Inflammatory macrophage treated with lipopolysaccharide for 1 hour (primary cell): ENCODE measurements around the gene DIAPH1.

Experiments used
- DNase-seq, 2 donors: peaks; one replicate each; pipeline ENCODE4 v3.0.0-alpha.2; 2020 to 2022

The DIAPH1 gene

DNA sequence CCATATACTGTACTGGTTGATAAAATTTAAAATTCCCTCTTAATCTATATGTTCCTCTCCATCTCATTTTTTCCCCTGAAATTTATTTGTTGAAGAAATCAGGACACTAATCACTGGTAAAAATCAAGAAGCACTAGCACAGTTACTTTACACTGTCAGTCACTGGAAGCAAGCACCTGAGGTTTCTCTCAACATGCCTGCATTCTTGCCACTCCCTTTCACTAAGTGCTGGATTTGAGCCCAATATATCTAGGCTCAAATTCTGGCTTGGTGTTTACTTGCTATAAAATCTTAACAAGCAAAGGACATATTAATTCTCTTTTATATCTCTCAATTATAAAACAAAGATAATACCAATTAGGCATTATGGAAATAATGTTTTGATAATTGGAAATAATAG, 58.6 kb downstream of the DIAPH1 start:
- no peak for DNase-seq

DNA sequence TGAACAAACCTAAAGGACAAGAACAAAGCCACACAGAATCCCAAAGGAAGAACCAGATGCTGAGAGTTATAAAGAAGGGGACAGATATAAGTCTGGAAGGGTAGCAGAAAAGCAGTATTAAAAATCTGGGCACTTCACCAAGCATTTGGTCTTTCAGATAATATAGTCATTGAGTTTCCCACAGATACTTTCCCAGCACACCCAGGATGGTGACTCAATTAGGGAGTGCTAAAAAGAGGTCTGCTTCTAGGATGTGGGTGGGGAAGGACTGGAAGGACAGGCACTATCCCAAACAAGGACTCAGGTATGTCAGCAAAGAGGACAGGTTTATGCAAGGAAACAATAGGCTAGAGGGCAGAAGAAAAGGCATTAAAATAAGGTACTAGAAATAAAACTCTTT, 59.3 kb downstream of the DIAPH1 start:
- DNase-seq = no peak

DNA sequence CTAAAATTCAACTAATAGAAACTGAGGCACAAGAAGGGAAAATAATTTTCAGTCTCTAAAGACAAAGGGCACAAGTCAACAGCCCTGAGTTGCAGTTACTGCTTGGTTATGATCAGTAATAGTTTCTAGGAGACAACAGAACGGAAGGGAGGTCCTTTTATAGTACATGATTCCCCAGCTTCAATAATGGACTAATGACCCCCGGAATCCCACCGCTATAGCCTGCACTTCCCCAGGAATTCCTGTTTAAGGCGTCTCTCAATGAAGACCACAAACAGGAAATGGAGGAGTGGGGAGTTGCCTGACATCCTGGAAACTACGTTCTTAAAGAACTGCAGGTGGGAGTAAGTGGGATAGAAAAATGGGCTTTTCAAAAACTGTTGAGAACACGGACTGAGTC, 60.6 kb downstream of the DIAPH1 start:
- no peak for DNase-seq

DNA sequence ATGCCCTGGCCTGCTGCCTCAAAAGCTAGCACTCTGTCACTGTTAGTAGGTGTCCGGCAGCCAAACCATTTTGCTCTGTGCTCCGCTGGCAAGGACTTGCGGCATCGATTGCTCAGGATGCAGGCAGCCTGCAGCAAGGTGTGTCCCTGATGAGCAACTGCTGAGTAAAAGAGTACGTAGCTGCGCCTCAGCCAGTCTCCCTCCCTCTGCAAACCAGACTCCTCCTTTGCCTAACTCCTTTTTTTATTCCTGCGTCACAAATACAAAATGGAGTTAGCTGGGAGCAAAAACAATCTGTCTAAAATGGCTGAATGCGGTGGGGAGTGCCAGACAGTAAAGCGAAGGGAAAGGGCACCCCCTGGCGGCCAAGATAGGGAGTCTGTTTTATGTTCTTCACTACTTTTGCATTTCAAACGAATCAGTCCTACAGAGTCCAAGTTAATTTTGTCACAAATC, 61.1 kb downstream of the DIAPH1 start:
- peak; percentile 39 to 80 for DNase-seq

DNA sequence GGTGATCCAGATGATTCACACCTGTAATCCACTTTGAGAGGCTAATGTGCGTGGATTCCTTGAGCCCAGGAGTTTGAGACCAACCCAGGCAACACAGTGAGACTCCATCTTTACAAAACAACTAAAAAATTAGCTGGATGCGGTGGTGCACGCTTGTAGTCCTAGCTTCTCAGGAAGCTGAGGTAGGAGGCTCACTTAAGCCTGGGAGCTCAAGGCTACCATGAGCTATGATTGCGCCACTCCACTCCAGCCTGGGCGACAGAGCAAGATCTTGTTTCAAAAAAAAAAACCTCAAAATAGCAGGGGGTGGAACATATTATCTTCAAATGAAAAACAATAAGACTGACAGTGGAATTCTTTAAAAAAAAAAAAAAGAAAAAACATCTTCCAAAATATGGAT, 70.9 kb downstream of the DIAPH1 start:
- DNase-seq = no peak

DNA sequence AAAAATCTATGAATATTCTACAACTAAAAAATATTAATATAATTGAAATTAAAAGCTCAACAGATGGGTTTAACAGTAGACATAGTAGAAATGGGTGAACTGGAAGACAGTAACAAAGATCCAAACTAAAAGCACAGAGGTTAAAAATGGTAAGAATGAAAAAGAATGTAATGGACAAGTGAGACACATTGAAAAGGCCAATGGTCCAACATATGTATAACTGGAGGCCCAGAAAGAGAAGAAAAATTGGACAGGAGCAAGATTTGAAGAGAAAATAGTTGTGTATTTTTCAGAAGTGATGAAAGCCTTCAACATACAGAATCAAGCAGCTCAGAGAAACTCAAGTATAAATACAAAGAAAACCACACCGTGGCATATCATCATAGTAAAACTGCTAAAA, 71.3 kb downstream of the DIAPH1 start:
- DNase-seq = no peak

DNA sequence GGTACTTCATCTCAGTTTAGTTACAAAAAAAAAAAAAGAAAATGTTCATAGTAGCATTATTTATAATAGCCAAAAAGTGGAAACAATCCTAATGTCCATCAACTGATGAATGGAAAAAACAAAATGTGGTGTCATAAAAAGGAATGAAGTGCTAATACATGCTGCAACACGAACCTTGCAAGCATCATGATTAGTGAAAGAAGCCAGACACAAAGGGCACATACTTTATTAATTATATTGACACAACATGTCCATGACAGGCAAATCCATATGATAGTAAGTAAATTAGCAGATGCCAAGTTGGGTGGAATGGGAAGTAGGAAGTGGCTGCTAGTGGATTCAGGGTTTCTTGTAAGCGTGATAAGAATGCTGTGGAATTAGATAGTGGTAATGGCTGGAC, 75.7 kb downstream of the DIAPH1 start:
- DNase-seq = no peak

DNA sequence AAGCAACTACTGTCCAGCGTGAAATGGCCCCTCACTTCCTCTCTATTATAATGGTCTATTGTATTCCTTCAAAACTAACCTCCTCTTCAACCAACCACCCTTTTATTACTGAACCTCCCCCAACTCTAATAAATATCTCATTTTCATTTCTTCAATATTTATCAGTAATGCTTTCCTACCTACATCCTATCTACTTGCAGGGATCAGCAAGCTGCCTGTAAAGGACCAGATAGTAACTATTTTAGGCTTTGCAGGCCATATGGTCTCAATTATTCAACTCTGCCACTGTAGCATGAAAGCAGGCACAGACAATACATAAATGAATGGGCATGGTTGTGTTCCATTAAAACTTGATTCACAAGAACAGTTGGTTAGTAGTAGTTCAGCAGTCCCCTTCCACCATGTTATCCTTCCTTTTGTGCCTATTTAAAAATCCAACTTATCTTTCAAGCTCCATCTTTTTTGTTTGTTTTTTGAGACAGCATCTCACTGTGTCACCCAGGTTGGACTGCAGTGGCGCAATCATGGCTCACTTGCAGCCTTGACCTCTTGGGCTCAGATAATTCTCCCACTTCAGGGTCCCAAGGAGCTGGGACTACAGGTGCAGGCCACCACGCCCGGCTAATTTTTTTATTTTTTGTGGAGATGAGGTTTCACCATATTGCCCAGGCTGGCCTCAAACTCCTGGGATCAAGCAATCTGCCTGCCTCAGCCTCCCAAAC, 84.1 kb downstream of the DIAPH1 start:
- DNase-seq = no peak

DNA sequence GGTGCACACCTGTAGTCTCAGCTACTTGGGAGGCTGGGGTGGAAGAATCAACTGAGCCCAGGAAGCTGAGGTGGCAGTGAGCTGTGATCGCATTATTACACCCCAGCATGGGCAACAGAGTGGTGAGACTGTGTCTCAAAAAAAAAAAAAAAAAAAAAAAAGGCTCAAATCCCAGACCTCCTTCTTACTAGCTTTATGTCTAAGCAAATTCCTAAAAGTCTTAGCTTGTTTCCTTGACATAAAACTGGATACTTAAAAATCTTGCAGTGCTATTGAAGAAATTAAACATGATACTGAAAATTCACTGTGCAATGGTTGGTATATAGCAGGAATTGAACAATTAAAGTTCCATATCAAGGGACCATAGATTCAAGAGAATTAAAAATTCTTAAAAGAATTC, 84.9 kb downstream of the DIAPH1 start:
- DNase-seq = no peak

DNA sequence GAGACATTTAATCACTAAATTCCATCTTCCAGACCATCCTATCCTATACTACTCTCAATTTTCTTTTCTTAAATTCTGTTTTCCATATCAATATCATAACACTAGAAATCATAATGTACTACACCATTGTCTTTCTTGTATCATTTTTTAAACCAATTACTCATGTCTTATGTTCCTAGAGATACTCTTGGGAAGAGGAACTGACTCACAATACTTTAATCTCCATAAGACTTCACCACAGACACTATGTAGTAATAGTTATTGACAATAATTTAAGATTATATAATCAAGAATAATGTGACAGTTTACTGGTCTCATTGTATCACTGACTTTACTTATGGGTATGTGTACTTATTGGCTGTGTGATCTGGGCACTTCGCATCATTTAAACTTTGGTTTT, 86.1 kb downstream of the DIAPH1 start:
- DNase-seq = no peak

DNA sequence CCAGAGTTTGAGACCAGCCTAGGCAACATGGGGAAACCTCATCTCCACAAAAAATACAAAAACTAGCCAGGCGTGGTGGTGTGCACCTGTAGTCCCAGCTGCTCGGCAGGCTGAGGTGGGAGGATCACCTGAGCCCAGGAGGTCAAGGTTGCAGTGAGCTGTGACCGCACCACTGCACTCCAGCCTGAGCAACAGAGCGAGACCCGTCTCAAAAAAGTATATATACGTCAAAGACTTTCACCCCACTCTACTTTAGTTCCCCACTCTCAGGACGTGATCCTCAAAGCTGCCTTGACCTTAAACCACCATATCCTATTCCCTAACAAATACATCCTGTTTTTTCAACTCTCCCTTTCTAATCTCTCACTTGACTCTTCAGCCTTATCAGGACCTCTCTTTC, 88.9 kb downstream of the DIAPH1 start:
- DNase-seq = no peak

DNA sequence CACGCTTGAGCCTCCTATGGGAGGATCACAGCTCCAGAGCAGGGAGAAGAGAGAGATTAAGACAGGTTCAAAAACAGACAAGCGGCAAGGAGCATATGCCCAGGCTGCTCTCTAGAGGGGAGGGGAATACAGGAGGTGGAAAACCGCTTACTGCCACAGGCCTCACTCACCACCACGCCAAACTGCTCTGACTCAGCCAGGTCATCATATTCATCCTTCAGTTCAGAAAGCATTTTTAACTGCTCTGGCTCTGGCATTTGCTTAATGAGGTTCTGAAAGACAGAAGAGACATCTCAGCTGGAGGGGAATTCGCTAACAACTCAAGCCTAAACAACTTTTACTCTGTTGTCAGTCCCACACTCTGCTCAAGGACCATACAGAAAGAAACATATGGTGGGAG, 89.8 kb downstream of the DIAPH1 start:
- no peak for DNase-seq

DNA sequence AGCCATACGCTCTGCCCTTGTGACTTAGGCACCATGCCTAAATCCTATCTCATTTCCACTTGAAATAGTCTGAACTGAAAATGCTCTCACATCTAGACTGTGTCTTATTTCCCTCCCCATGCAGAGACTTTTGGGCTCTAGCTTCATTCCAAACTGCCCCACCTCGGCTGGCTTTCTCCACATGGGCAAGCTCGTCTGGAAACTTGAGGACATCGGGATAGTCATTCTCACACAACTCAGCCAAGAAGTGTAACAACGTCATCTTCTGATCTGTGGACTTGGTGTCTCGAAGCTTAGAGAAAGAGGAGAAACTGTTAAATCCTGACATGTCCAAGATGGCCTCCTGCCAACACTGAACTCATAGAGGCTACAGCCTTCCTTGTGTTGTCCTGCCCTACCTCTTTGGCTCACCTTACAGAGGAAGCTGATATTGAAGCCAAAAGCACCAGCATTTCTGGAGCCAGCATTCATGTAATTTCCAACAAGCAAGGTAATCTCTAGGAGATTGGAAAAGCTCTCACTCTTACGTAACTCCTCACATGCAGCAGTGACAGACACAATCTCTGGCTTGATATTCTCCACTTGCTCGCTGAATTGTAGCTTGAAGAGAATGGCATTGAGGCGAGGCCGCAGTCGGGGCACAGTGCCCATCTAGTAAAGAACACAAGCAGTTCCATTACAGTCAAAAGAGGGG, 90.4 kb downstream of the DIAPH1 start:
- DNase-seq = no peak

DNA sequence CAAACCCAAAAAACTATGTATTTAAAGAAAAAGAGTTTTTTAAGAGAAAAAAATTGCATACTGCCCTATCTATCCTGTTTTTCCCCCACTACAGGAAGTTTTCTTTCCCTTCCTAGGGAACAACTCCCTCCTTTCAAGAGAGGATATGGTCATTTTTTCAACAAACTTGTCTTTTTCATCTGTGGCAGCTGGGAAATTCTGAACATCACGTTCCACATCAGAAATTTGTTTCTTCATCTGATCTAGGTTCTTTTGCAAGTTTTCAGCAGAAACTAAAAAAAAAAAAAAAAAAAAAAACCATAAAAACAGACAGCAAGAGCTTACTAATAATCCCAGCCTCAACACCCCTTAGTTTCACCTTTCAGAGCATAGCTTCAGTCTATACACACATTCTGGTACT, 91.4 kb downstream of the DIAPH1 start:
- no peak for DNase-seq

DNA sequence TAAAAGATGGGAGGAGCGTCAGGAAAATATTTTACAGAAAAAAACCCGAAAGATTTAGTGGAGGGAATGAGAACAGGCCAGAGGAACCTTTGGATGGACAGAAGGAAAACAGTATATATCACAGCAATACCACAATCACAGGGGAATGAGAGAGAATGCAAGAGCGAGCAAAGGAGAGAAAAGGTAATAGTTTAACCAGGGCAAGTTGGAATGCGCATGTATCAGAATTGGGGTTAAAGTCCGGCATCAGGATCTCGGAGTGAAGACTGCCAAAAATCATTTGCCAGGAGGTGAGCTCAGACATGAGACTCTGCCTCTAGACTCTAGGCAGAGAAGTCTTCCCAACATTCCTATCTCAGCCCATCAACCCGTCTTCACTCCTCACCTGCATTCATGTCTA, 93.1 kb downstream of the DIAPH1 start:
- no peak for DNase-seq

DNA sequence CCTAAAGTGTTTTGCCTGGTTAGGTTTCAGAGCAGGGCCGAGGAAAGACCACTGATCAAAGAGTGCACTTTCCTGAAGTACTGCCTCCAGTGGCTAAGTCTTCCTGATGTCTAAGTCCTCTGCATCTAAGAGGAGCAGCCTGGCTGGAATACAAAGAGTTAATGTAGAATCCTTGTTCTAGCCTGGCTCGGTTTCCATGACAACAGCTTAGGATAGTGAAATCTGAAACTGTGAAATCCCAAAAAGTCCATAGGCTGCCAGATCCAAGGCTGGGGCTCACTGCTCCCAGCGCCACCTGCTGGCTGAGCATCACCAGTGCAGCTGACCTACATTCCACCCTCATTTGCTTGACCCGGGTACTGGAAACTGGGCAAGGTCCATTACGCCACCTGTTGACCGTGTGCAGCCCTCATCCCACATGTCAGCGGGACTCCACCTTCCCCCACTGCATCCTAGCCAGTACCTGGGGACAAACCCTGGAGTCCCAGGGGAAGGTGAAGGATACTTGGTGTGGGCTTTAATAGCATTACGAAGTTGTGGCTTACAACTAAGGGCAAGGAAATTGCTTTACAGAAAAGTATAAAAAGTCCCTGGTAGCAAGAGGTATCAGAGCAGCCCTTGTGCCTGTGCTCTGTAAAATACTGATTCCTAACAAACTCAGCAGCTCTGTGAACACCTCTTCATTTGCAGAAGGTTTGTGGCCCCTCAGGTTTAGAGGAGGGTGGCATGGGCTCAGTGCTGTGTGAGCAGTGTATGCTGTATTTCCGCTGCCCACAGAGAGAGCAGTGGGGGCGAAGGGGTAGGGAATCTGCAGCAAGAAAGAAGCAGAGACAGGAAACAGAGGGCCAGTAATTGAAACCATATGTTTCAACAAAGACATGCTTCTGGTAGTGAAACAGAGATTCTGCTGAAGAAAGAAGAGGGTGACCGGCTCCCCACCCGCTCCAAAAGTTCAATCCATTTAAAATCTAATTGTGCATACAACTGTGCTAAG, 93.9 kb downstream of the DIAPH1 start:
- peak; percentile 94 to 98 for DNase-seq

DNA sequence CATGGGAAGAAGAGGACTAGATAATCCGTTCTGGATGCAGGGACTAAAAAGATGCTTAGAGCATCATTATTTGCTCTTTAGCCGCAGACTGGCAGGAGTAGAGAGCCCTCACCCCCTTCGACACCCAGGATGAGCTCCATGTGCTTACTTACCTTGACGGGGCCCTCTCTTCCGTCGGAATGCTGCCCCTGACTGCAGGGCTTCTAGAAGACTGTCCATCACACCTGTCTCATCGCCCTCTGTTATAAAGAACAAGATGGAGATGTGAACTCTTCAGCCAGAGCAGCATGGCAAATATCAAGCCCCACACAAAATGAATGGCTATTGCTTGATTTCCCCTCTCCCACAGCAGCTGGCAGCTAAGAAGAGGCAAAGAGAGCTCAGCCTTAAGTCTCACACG, 94.8 kb downstream of the DIAPH1 start:
- no peak for DNase-seq

DNA sequence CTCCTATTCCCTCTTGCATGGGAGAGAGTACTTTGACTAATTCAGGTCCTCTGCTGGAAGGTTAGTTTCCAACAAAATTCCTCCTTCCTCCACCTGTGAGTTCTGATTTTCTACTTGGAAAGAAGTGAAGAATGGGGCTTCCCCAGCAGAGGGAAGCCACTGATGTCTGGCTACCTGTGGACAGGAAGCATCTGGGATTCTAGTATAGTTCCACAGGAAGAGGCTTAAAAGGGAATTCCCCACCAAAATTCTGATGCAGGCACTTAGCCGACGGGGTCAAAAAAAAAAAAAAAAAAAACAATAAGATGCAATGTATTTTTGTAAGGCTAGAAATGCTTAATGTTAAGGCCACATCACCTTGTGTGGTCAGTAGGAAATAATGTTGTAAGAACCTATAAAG, 96.5 kb downstream of the DIAPH1 start:
- DNase-seq = no peak

DNA sequence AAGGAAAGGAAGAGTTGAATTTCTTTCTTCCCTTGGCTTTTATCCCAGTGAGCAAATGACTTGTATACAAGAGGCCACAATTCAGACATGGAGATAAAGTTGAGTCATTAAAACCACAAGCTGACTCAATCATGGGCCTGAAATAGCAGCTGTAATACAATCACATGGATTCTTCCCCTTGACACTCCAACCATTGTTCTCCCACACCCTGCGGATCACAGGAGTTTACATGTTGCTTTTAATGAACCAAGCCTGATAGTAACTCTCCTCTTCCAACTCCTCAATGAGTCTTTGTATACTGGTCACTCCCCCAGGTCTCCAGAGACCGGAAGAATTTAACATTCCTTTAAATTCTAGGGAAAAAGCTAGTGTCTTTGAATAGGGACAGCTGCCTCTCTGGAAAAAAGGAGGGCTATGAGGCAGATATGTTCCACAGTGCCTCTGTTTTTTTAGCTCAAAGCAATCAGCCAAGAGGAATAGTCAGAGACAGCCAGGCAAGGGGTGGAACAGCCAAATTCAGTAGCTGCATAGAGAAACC, 97.5 kb downstream of the DIAPH1 start:
- DNase-seq = peak; percentile 88 to 95

DNA sequence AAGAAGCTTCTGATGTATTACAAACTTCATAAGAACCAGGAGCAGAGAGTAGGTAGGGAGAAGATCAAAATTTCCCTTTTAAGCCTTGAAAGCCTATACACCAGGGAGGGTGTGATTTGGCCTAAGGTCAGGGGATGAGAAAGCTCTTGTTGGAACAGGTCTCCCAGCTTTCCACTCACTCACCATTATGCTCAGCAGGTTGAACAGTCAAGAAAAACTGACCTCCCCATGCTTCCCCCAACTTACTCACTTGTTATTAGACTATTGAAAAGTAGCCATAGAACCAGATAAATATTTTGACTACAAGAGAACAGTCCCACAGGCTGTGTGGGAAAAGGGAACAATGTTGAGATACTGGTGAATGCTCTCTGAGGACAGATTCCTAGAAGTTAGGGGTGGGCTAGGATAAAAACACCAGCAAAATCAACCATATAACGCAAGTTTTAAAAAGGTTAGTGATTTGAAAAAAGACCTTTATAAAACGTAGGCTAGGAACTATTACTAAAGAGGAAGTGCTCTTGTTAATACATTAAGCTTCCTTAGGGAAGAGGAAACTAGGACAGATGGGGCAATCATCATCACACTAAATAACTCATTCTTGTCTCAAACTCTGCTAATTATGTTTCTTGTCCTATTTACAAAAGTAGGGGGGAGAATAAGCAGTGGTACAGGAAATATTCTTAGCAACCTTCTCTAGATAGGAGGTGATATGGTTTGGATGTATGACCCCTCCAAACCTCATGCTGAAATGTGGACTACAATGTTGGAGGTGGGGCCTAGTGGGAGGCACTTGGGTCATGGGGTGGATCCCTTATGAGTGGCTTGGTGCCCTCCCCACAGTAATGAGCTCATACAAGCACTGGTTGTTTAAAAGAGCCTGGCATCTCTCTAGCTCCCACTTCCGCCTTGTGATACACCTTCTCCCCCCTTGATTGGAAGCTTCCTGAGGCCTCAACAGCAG, 98.9 kb downstream of the DIAPH1 start:
- peak; percentile 61 to 87 for DNase-seq

DNA sequence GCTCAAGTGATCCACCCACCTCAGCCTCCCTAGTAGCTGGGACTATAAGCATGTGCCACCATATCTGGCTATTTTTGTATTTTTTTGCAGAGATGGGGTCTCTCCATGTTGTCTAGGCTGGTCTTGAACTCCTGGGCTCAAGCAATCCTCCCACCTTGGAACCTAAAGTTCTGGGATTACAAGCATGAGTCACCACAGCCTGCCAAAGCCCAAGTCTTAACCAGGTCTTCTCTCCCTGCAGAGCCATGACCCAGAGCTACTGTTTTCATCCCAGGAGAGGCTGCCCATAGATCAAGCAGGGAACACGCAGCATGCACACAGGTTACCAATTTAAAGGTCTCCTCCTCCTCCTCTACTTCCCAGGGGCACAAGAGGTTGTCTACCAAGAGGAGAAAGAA, 100.2 kb downstream of the DIAPH1 start:
- DNase-seq = no peak
